ENCODE results near the gene SNAPC3. TPM values are rescaled to one million over a fixed set of nuclear protein-coding genes. Genes with fewer than 3 reads are reported as not detected.
A peak's percentile ranks its signal among the peaks of the same experiment; 100 is the strongest.

SNAPC3 gene
- total RNA-seq, 1 donor from 2014 or later = 30.9 TPM

- intact Hi-C loops (cut with micrococcal nuclease) = no loop called here
- DNase-seq = no peak
- ATAC-seq = no peak
Measured at GRCh38 chr9:15475923-15476536, 53.4 kb downstream of the SNAPC3 start.

DNA sequence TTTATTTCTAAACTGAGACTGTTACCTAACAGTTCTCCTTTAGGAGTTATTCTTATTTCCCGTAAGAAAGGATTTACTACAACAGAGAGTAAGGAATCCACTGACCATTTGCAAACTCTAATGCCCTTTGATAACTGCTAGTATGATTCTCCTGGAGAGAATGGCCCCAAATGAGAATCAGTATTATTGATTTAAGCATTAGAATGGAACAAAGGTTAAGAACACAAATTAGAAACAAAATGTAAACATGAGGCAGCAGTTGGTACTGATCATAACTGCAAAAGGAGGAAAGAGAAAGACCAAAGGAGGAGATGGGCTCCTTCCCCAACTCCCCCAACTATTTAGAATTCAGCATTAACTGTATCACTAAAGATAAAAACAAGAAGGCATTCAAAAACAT lies 57.4 kb downstream of the SNAPC3 start:
- intact Hi-C loops (cut with micrococcal nuclease) = no loop called here
- no peak for DNase-seq
- ATAC-seq = no peak

GRCh38 chr9:15482146-15482545 lies 59.5 kb downstream of the SNAPC3 start:
- no peak for ATAC-seq
- no peak for DNase-seq
- intact Hi-C loops (cut with micrococcal nuclease) = no loop called here

DNA sequence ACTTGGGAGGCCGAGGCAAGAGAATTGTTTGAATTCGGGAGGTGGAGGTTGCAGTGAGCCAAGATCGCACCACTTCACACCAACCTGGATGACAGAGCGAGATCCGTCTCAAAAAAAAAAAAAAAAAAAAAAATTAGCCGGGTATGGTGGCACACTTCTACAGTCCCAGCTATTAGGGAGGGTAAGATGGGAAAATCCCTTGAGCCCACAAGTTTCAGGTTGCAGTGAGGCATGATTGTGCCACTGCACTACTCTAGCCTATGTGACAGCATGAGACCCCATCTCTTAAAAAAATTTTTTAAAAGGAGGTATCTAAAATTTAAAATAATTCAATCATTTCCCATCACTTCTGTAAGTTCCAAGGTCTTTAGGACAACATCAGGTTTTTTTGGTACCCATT lies 62.1 kb downstream of the SNAPC3 start:
- intact Hi-C loops (cut with micrococcal nuclease) = no loop called here
- DNase-seq (no peak), ATAC-seq (no peak)

DNA sequence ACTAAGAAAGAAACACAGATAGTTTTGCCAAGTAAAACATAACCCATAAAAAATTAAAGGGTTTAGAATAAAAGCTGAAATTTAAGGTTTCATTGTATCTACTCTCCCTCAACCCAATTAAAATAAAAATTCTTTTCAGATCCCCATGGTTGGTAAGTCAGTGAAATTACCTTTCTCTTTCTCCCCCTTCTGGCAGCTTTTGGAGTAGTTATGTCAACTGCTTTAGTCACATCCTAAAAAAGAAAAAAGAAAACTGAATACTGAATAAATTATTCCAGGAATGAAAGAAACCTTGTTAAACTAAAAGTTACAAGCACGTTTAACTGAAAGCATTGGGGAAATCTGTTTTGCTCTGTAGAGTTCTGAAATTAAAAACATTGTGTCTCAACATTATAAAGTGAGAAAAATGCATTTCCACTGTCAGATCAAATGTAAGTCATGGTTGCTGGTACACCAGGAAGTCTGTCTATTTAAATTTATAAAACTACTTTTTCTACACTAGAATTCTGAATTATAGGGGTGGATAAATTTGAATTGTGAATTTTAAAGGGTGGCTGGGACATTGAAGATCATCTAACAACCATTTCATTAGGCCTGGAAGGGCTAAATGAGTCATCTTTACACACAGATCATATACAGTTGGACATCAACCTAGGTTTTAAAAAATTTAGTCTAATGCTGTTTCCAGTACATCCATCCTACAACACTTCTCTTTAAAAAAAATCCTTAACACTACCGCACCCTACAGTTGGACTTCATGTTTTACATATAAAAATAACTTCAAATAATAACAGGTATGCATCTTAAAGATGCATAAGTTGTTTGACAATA lies 63.4 kb downstream of the SNAPC3 start:
- DNase-seq (no peak), ATAC-seq (no peak)
- intact Hi-C loops (cut with micrococcal nuclease) = no loop called here

DNA sequence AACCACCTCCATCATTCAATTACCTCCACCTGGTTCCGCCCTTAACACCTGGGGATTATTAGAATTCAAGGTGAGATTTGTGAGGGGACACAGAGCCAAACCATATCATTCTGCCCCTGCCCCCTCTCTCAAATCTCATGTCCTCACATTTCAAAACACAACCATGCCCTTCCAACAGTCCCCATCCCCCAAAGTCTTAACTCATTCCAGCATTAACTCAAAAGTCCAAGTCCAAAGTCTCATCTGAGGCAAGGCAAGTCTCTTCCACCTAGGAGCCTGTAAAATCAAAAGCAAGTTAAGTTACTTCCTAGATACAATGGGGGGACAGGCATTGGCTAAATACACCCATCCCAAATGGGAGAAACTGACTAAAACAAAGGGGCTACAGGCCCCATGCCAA lies 69.3 kb downstream of the SNAPC3 start:
- no peak for ATAC-seq
- DNase-seq = no peak
- intact Hi-C loops (cut with micrococcal nuclease) = no loop called here

DNA sequence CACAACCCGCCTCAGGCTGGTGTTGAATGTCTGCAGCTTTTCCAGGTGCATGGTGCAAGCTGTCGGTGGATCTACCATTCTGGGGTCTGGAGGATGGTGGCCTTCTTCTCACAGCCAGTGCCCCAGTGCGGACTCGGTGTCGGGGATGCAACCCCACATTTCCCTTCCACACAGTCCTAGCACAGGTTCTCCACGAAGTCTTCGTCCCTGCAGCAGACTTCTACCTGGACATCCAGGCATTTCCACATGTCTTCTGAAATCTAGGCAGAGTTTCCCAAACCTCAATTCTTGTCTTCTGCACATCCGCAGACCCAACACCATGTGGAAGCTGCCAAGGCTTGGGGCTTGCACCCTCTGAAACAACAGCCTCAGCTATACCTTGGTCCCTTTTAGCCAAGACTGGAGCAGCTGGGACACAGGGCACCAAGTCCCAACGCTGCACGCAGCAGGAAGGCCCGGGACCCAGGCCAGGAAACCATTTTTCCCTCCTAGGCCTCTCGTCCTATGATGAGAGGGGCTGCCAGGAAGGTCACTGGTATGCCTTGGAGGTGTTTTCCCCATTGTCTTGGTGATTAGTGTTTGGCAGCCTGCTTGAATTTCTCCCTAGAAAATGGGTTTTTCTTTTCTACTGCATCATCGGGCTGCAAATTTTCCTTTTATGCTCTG lies 69.9 kb downstream of the SNAPC3 start:
- no peak for DNase-seq
- intact Hi-C loops (cut with micrococcal nuclease) = no loop called here
- ATAC-seq = no peak

GRCh38 chr9:15498246-15498995 lies 75.7 kb downstream of the SNAPC3 start:
- DNase-seq = no peak
- intact Hi-C loops (cut with micrococcal nuclease) = no loop called here
- ATAC-seq = no peak

DNA sequence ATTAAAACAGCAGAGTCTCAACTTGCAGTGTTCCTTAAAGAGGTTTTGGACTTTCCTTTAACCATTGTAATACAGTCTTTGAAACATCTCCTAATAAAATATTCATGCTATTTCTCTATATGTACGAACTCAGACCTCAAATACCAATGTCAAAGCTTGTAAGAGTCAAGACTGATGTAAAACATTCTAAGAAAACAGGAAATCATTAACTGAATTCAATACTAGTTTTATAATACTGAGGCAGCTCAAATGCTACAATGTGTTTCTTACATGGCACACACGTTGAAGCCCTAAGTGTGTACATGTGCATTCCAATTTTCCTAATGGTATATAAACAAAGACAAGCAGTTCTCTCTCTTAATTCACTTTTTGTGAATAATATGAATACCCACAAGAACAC lies 76.5 kb downstream of the SNAPC3 start:
- intact Hi-C loops (cut with micrococcal nuclease) = no loop called here
- no peak for DNase-seq
- ATAC-seq = no peak

GRCh38 chr9:15501179-15501578 lies 78.5 kb downstream of the SNAPC3 start:
- no peak for DNase-seq
- intact Hi-C loops (cut with micrococcal nuclease) = no loop called here
- no peak for ATAC-seq

DNA sequence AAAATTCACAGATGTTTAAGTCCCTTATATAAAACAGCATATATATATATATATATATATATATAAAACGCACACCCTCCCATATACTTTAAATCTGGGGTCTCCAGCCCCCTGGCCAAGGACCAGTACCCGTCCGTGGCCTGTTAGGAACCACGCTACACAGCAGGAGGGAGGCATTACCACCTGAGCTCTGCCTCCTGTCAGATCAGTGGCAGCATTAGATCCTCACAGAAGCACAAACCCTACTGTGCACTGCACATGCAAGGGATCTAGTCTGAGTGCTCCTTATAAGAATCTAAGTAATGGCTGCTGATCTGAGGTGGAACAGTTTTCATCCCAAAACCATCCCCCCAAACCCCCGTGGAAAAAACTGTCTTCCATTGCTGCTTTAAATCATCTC lies 79.1 kb downstream of the SNAPC3 start:
- ATAC-seq (no peak), DNase-seq (no peak)
- intact Hi-C loops (cut with micrococcal nuclease) = no loop called here

- intact Hi-C loops (cut with micrococcal nuclease) = no loop called here
- DNase-seq = no peak
- ATAC-seq = no peak
Measured at GRCh38 chr9:15505921-15506320, 83.2 kb downstream of the SNAPC3 start.

- intact Hi-C loops (cut with micrococcal nuclease) = no loop called here
- ATAC-seq = peak; percentile 84
- peak; percentile 54 for DNase-seq
Measured at GRCh38 chr9:15509931-15510788, 87.5 kb downstream of the SNAPC3 start.

DNA sequence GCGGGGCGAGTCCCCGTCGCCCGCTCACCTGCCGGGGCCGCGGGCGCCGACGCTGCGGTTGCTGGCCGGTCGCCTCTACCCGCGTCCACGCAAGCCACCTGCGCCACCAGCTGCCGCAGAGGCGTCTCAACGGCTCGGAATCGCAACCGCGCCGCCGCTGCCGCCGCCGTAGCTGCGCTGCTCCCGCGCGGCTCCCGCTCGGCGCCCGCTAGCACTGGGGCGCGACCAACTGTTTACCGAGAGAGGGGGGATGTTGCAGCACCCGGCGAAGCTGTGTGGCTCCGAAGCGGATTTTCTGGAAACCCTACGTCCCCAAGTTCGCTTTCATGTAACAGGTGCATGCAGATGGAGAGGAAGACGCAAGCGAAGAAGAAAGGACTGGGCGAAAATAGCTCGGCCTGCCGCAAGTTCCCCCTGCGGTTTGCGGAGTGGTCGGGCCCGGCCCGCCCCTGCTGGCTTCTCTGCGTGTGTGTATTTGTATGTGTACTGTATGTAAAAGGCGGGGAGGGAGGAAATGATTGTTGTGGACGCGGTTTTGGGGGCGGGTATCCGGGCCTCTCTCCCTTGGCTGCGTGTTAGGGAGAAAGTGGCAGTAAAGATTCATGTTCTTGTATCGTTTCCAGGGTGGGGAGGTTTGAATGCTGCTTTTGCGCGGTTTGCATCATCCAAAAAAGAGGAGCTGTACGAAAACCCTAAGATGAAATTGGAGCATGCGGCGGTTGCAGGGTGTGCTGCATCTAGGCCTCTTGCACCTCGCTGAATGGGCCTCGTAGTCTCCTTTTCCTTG lies 88.3 kb downstream of the SNAPC3 start, which contains the start of gene PSIP1:
Gene PSIP1 (minus strand): TSS at position 182 of the 787 bp plus-strand sequence. CDS start 782 bp downstream, outside the sequence.
- ATAC-seq (peak; percentile 94), DNase-seq (peak; percentile 85)
- intact Hi-C loops (cut with micrococcal nuclease) = no loop called here
